ENCODE data around the gene CENATAC.
"Not testable (repeated sequence)": the region's sequence is repeated elsewhere in the genome, so short reads cannot be mapped to it uniquely, and the experiment has no call there.

Gene CENATAC

GRCh38 chr11:119030029-119030328 lies 32.0 kb downstream of the CENATAC start:
- peak overlapping the region; percentile 94 for H3K14ac ChIP-seq (ENCODE audit: low read length)
- peaks cover 10% of the 10 kb centered on the region for H3K79me2 ChIP-seq (ENCODE audit: control insufficient read depth, insufficient read depth, low read length, poor library complexity)
- peak overlapping the region; percentile 48 for H3K18ac ChIP-seq (ENCODE audit: low read length)
- WGBS (ENCODE audit: extremely low coverage, insufficient coverage, insufficient read length): no CpG with 5 or more reads among the region's 13 CpGs
- peak overlapping the region; percentile 88 for H4K8ac ChIP-seq (ENCODE audit: low read depth, low read length)
- peak overlapping the region; percentile 63 for H2AK5ac ChIP-seq (ENCODE audit: low read length)
- peak overlapping the region; percentile 91 for H4K91ac ChIP-seq (ENCODE audit: low read depth, low read length)
- peak overlapping the region; percentile 10 for H2BK12ac ChIP-seq (ENCODE audit: low read length)
- H3K79me1 ChIP-seq (ENCODE audit: low read length): peaks cover 5% of the 10 kb centered on the region
- H3K23ac ChIP-seq (ENCODE audit: low read length): no peak overlapping the region
- H3K4me1 ChIP-seq (ENCODE audit: control insufficient read depth in 1 of 2, insufficient read depth in 2 of 2, low read length in 2 of 2): peaks cover 28 to 36% of the 10 kb centered on the region in 2 experiments
- peak overlapping the region; percentile 20 for H2BK120ac ChIP-seq (ENCODE audit: insufficient read depth, low read length, poor library complexity)
- DNase-seq: no peak
- no peak overlapping the region for H3K27ac ChIP-seq (ENCODE audit: low read depth, low read length)
- H3K4me2 ChIP-seq (ENCODE audit: low read length): peak overlapping the region; percentile 71
- H3K9ac ChIP-seq (ENCODE audit: low read length): peak overlapping the region; percentile 52
- H3K4ac ChIP-seq (ENCODE audit: low read depth, low read length): peak overlapping the region; percentile 61
- peak overlapping the region; percentile 91 for H3K4me3 ChIP-seq (ENCODE audit: low read depth, low read length)
- peak overlapping the region; percentile 89 for H2AFZ ChIP-seq (ENCODE audit: insufficient read depth, low read length, poor library complexity)
- H3K27me3 ChIP-seq (ENCODE audit: insufficient read depth, low read length): no peaks in the 10 kb centered on the region
- peaks cover 2% of the 10 kb centered on the region for H3K9me3 ChIP-seq (ENCODE audit: insufficient read depth, low read depth, low read length)
- peak overlapping the region; percentile 78 for H4K12ac ChIP-seq (ENCODE audit: low read depth, low read length)
- H2BK5ac ChIP-seq (ENCODE audit: low read depth, low read length, poor library complexity): no peak overlapping the region
- peaks cover 18 to 31% of the 10 kb centered on the region in 2 experiments for H3K36me3 ChIP-seq (ENCODE audit: control insufficient read depth in 1 of 2, insufficient read depth in 2 of 2, low read length in 2 of 2)

GRCh38 chr11:119030329-119031047 lies 32.5 kb downstream of the CENATAC start, which contains the start of gene SLC37A4:
Gene SLC37A4, minus strand, starts transcription at chr11:119030877.
- Histone ChIP-seq H3K79me2 (ENCODE audit: control insufficient read depth, insufficient read depth, low read length, poor library complexity) (peaks cover 10% of the 10 kb centered on the region), H3K23ac (ENCODE audit: low read length) (no peak within 1 kb of the TSS), H3K4me1 (ENCODE audit: control insufficient read depth in 1 of 2, insufficient read depth in 2 of 2, low read length in 2 of 2) (peaks cover 23 to 32% of the 10 kb centered on the region in 2 experiments), H4K91ac (ENCODE audit: low read depth, low read length) (peak within 1 kb of the TSS; percentile 91), H2BK120ac (ENCODE audit: insufficient read depth, low read length, poor library complexity) (peak within 1 kb of the TSS; percentile 78), H3K79me1 (ENCODE audit: low read length) (peaks cover 5% of the 10 kb centered on the region), H3K27ac (ENCODE audit: low read depth, low read length) (peak within 1 kb of the TSS; percentile 11), H3K36me3 (ENCODE audit: control insufficient read depth in 1 of 2, insufficient read depth in 2 of 2, low read length in 2 of 2) (peaks cover 16 to 28% of the 10 kb centered on the region in 2 experiments), H3K18ac (ENCODE audit: low read length) (peak within 1 kb of the TSS; percentile 97), H2AFZ (ENCODE audit: insufficient read depth, low read length, poor library complexity) (peak within 1 kb of the TSS; percentile 89), H2BK5ac (ENCODE audit: low read depth, low read length, poor library complexity) (peak within 1 kb of the TSS; percentile 53), H3K9ac (ENCODE audit: low read length) (peak within 1 kb of the TSS; percentile 73), H4K12ac (ENCODE audit: low read depth, low read length) (peak within 1 kb of the TSS; percentile 78), H2BK12ac (ENCODE audit: low read length) (peak within 1 kb of the TSS; percentile 33), H2AK5ac (ENCODE audit: low read length) (peak within 1 kb of the TSS; percentile 91), H3K4me3 (ENCODE audit: low read depth, low read length) (peak within 1 kb of the TSS; percentile 91), H4K8ac (ENCODE audit: low read depth, low read length) (peak within 1 kb of the TSS; percentile 88), H3K14ac (ENCODE audit: low read length) (peak within 1 kb of the TSS; percentile 94), H3K9me3 (ENCODE audit: insufficient read depth, low read depth, low read length) (peaks cover 2% of the 10 kb centered on the region), H3K4ac (ENCODE audit: low read depth, low read length) (peak within 1 kb of the TSS; percentile 76), H3K4me2 (ENCODE audit: low read length) (peak within 1 kb of the TSS; percentile 71), H3K27me3 (ENCODE audit: insufficient read depth, low read length) (no peaks in the 10 kb centered on the region)
- no CpG with 5 or more reads among the region's 67 CpGs for WGBS (ENCODE audit: extremely low coverage, insufficient coverage, insufficient read length)
- DNase-seq: peak; percentile 99 to 100

- Histone ChIP-seq H3K9ac (ENCODE audit: low read length) (no peak overlapping the region), H2BK5ac (ENCODE audit: low read depth, low read length, poor library complexity) (no peak overlapping the region), H4K91ac (ENCODE audit: low read depth, low read length) (no peak overlapping the region), H3K9me3 (ENCODE audit: insufficient read depth, low read depth, low read length) (peaks cover 2% of the 10 kb centered on the region), H3K14ac (ENCODE audit: low read length) (no peak overlapping the region), H2BK12ac (ENCODE audit: low read length) (no peak overlapping the region), H3K23ac (ENCODE audit: low read length) (no peak overlapping the region), H3K4me3 (ENCODE audit: low read depth, low read length) (no peak overlapping the region), H3K18ac (ENCODE audit: low read length) (no peak overlapping the region), H3K4me2 (ENCODE audit: low read length) (no peak overlapping the region), H2AK5ac (ENCODE audit: low read length) (no peak overlapping the region), H3K27me3 (ENCODE audit: insufficient read depth, low read length) (no peaks in the 10 kb centered on the region), H2BK120ac (ENCODE audit: insufficient read depth, low read length, poor library complexity) (no peak overlapping the region), H3K4ac (ENCODE audit: low read depth, low read length) (no peak overlapping the region), H4K12ac (ENCODE audit: low read depth, low read length) (no peak overlapping the region), H3K36me3 (ENCODE audit: control insufficient read depth in 1 of 2, insufficient read depth in 2 of 2, low read length in 2 of 2) (peaks cover 7 to 16% of the 10 kb centered on the region in 2 experiments), H3K4me1 (ENCODE audit: control insufficient read depth in 1 of 2, insufficient read depth in 2 of 2, low read length in 2 of 2) (peaks cover 15 to 20% of the 10 kb centered on the region in 2 experiments), H2AFZ (ENCODE audit: insufficient read depth, low read length, poor library complexity) (no peak overlapping the region), H4K8ac (ENCODE audit: low read depth, low read length) (no peak overlapping the region), H3K79me2 (ENCODE audit: control insufficient read depth, insufficient read depth, low read length, poor library complexity) (peaks cover 10% of the 10 kb centered on the region), H3K79me1 (ENCODE audit: low read length) (peaks cover 3% of the 10 kb centered on the region), H3K27ac (ENCODE audit: low read depth, low read length) (no peak overlapping the region)
- WGBS (ENCODE audit: extremely low coverage, insufficient coverage, insufficient read length): no CpG with 5 or more reads among the region's 9 CpGs
- DNase-seq: peak; percentile 60
Observed at GRCh38 chr11:119031912-119032280, 34.0 kb downstream of the CENATAC start.

GRCh38 chr11:119033421-119033820 lies 35.5 kb downstream of the CENATAC start:
- H3K14ac ChIP-seq (ENCODE audit: low read length); H2AFZ ChIP-seq (ENCODE audit: insufficient read depth, low read length, poor library complexity); H3K4ac ChIP-seq (ENCODE audit: low read depth, low read length); H3K4me3 ChIP-seq (ENCODE audit: low read depth, low read length); H3K23ac ChIP-seq (ENCODE audit: low read length); H3K27ac ChIP-seq (ENCODE audit: low read depth, low read length); H3K36me3 ChIP-seq (ENCODE audit: control insufficient read depth in 1 of 2, insufficient read depth in 2 of 2, low read length in 2 of 2); H2BK5ac ChIP-seq (ENCODE audit: low read depth, low read length, poor library complexity); H2AK5ac ChIP-seq (ENCODE audit: low read length); H4K8ac ChIP-seq (ENCODE audit: low read depth, low read length); H3K9ac ChIP-seq (ENCODE audit: low read length); H3K27me3 ChIP-seq (ENCODE audit: insufficient read depth, low read length); H2BK120ac ChIP-seq (ENCODE audit: insufficient read depth, low read length, poor library complexity); H4K12ac ChIP-seq (ENCODE audit: low read depth, low read length); H3K18ac ChIP-seq (ENCODE audit: low read length); H3K79me1 ChIP-seq (ENCODE audit: low read length); H3K4me2 ChIP-seq (ENCODE audit: low read length); H4K91ac ChIP-seq (ENCODE audit: low read depth, low read length); H3K9me3 ChIP-seq (ENCODE audit: insufficient read depth, low read depth, low read length); H2BK12ac ChIP-seq (ENCODE audit: low read length): not testable (repeated sequence)
- Histone ChIP-seq H3K4me1 (ENCODE audit: control insufficient read depth in 1 of 2, insufficient read depth in 2 of 2, low read length in 2 of 2) (peaks cover 14 to 16% of the 10 kb centered on the region in 2 experiments), H3K79me2 (ENCODE audit: control insufficient read depth, insufficient read depth, low read length, poor library complexity) (peaks cover 10% of the 10 kb centered on the region)
- DNase-seq: peak; percentile 63 to 72
- no CpG with 5 or more reads among the region's 10 CpGs for WGBS (ENCODE audit: extremely low coverage, insufficient coverage, insufficient read length)

Data from trophoblast cell (in vitro differentiated cells and primary cell).